ENCODE data around the gene ZEB2.

- TF ChIP-seq CTCF (IDR thresholded peaks at IDR 0.05; ENCODE audit: poor library complexity, severe bottlenecking) (no peak), REST (IDR thresholded peaks at IDR 0.05; ENCODE audit: borderline replicate concordance) (no peak), TAF1 (IDR thresholded peaks at IDR 0.05; ENCODE audit: low read depth) (no peak), RAD21 (conservative IDR thresholded peaks at IDR 0.05) (no peak), POLR2AphosphoS5 (IDR thresholded peaks at IDR 0.05) (no peak)
Measured at GRCh38 chr2:144461308-144461766, 58.6 kb downstream of the ZEB2 start.
